Frontal cortex (tissue), 4 donors: ENCODE results near the gene DFFB. TPM values are rescaled to one million over a fixed set of nuclear protein-coding genes. Genes with fewer than 3 reads are reported as not detected.

ENCODE experiments used
- DNase-seq, 2 donors: peaks; one replicate each; pipeline ENCODE4 v3.0.0; 2012; ENCODE audit warnings: low spot score in 2 of 2
- FAIRE-seq: peaks from 2 replicates; lab custom pipeline; 2012; peaks lifted over from hg19 to GRCh38; lab: Jason Lieb, UNC
- total RNA-seq: library from RNA; depleted of rRNA; stranded (reverse); fragments of >200 nt; gene quantifications from one replicate; pipeline ENCODE4 v1.2.3, GENCODE V29; 2014
- donor health status: control.
- donor health status: control.
- donor health status: control.

DFFB gene
- total RNA-seq, 1 donor from 2014 or later: 11.0 TPM

GRCh38 chr1:3918966-3919611, 61.8 kb downstream of the DFFB start:
- no peak for DNase-seq
- FAIRE-seq: no peak

GRCh38 chr1:3919706-3920105, 62.4 kb downstream of the DFFB start:
- no peak for FAIRE-seq

GRCh38 chr1:3921765-3922164, 64.5 kb downstream of the DFFB start:
- no peak for DNase-seq
- no peak for FAIRE-seq

More at GRCh38 chr1:3919706-3920105, 62.4 kb downstream of the DFFB start:
- no peak for DNase-seq

- DNase-seq (no peak), FAIRE-seq (no peak)
Observed at GRCh38 chr1:3922201-3922725, 65.0 kb downstream of the DFFB start.

- FAIRE-seq: no peak
- no peak for DNase-seq
Observed at GRCh38 chr1:3922851-3923250, 65.6 kb downstream of the DFFB start.

GRCh38 chr1:3923378-3924185, 66.3 kb downstream of the DFFB start:
- no peak for FAIRE-seq
- DNase-seq: no peak

GRCh38 chr1:3924186-3924824, 67.0 kb downstream of the DFFB start:
- DNase-seq: no peak
- no peak for FAIRE-seq

- DNase-seq: no peak
- no peak for FAIRE-seq
Observed at GRCh38 chr1:3924825-3925220, 67.5 kb downstream of the DFFB start.

- no peak for FAIRE-seq
- no peak for DNase-seq
Observed at GRCh38 chr1:3925256-3925655, 68.0 kb downstream of the DFFB start.

- DNase-seq: no peak
- FAIRE-seq: no peak
Observed at GRCh38 chr1:3925762-3926161, 68.5 kb downstream of the DFFB start.

GRCh38 chr1:3926956-3927355, 69.7 kb downstream of the DFFB start:
- DNase-seq: no peak
- no peak for FAIRE-seq

GRCh38 chr1:3928586-3928985, 71.3 kb downstream of the DFFB start:
- FAIRE-seq: no peak
- DNase-seq: no peak

- no peak for DNase-seq
- FAIRE-seq: no peak
Observed at GRCh38 chr1:3929126-3929525, 71.8 kb downstream of the DFFB start.

GRCh38 chr1:3930301-3931006, 73.2 kb downstream of the DFFB start:
- DNase-seq (no peak), FAIRE-seq (no peak)

- DNase-seq (no peak), FAIRE-seq (no peak)
Observed at GRCh38 chr1:3931007-3931912, 74.0 kb downstream of the DFFB start.

- FAIRE-seq: no peak
- DNase-seq: no peak
Observed at GRCh38 chr1:3932156-3932919, 75.1 kb downstream of the DFFB start.
